PC-9 (cell line): ENCODE data around the gene YPEL4. TPM values are rescaled to one million over a fixed set of nuclear protein-coding genes. Genes with fewer than 3 reads are reported as not detected.

ENCODE experiments used
- BruUV-seq: library from RNA; stranded (reverse); fragments of 400-500 nt; replicated peaks from 2 replicates; lab custom pipeline; 2021; lab: Mats Ljungman, UMichigan
- CTCF ChIA-PET: fragments of 300-600 bp; sonication (Branson Sonifier 250); formaldehyde crosslinking; loops from one replicate; lab custom pipeline; 2022; ENCODE audit warnings: antibody characterized with exemption; lab: Charles Lee
- POLR2A ChIA-PET: fragments of 300-600 bp; sonication (Branson Sonifier 250); formaldehyde crosslinking; loops from one replicate; lab custom pipeline; 2022; ENCODE audit warnings: antibody characterized with exemption; ENCODE audit not compliant: unreplicated experiment; lab: Charles Lee
- DNase-seq, 2 experiments: peaks; one replicate each; pipeline versions ENCODE4 v3.0.0 to v3.0.0-alpha.2; 2015 to 2022; ENCODE audit warnings: mixed read lengths in 1 of 2
- H2AFZ ChIP-seq: fragments of 200-600 bp; sonication (generic); 2 replicates; pipeline ENCODE4 v1.8.1; 2017; ENCODE audit warnings: antibody characterized with exemption
- H3F3A ChIP-seq: fragments of 200-600 bp; sonication (generic); 2 replicates; pipeline ENCODE4 v1.8.1; 2017; ENCODE audit warnings: antibody characterized with exemption, mild to moderate bottlenecking, low read depth; ENCODE audit not compliant: insufficient read depth
- H3K27ac ChIP-seq: fragments of 200-600 bp; sonication (generic); 2 replicates; pipeline ENCODE4 v1.6.1; 2016; ENCODE audit warnings: mixed run types
- H3K27me3 ChIP-seq: fragments of 200-600 bp; sonication (generic); 2 replicates; pipeline ENCODE4 v1.6.1; 2016; ENCODE audit warnings: low read depth, mixed run types; ENCODE audit not compliant: insufficient read depth
- H3K36me3 ChIP-seq: fragments of 200-600 bp; sonication (generic); 2 replicates; pipeline ENCODE4 v1.6.1; 2016; ENCODE audit warnings: low read depth, mixed run types
- H3K4me1 ChIP-seq: fragments of 200-600 bp; sonication (generic); replicated peaks from 2 replicates; pipeline ENCODE4 v1.6.1; 2016; ENCODE audit warnings: mixed run types; ENCODE audit not compliant: insufficient read depth
- H3K4me2 ChIP-seq: fragments of 200-600 bp; sonication (generic); 2 replicates; pipeline ENCODE4 v1.6.1; 2017; ENCODE audit warnings: mixed run types
- H3K4me3 ChIP-seq: fragments of 200-600 bp; sonication (generic); 2 replicates; pipeline ENCODE4 v1.6.1; 2016; ENCODE audit warnings: mixed run types
- H3K79me2 ChIP-seq: fragments of 200-600 bp; sonication (generic); 2 replicates; pipeline ENCODE4 v1.6.1; 2017; ENCODE audit warnings: low read depth, mixed run types
- H3K9me2 ChIP-seq: fragments of 200-600 bp; sonication (generic); 2 replicates; pipeline ENCODE4 v1.8.1; 2017; ENCODE audit warnings: mild to moderate bottlenecking; ENCODE audit not compliant: insufficient read depth
- H3K9me3 ChIP-seq: fragments of 200-600 bp; sonication (generic); 2 replicates; pipeline ENCODE4 v1.8.1; 2016; ENCODE audit warnings: low read depth; ENCODE audit not compliant: insufficient read depth
- H4K20me1 ChIP-seq: fragments of 200-600 bp; sonication (generic); 2 replicates; pipeline ENCODE4 v1.8.1; 2017; ENCODE audit not compliant: insufficient read depth
- EZH2 ChIP-seq: fragments of 200-600 bp; sonication (generic); IDR thresholded peaks from 2 replicates; pipeline ENCODE4 v1.8.0; 2017; ENCODE audit warnings: antibody characterized with exemption, low read depth
- intact Hi-C: fragments of 100-400 bp; cut with micrococcal nuclease; formaldehyde crosslinking; loops from one replicate; pipeline ENCODE4 v1.10.0; 2022; ENCODE audit not compliant: unreplicated experiment
- total RNA-seq: library from RNA; stranded (reverse); gene quantifications from 2 replicates; pipeline ENCODE4 v1.2.3, GENCODE V29; 2021
- TF ChIP-seq, protein P1 (sequence below): fragments of 200-600 bp; sonication (generic); conservative IDR thresholded peaks from 2 replicates; pipeline ENCODE4 v1.6.1; 2017; ENCODE audit warnings: mixed run types, antibody characterized with exemption, mild to moderate bottlenecking, moderate library complexity

YPEL4 gene
- total RNA-seq, 1 experiment from 2014 or later, result 0.98 TPM

DNA sequence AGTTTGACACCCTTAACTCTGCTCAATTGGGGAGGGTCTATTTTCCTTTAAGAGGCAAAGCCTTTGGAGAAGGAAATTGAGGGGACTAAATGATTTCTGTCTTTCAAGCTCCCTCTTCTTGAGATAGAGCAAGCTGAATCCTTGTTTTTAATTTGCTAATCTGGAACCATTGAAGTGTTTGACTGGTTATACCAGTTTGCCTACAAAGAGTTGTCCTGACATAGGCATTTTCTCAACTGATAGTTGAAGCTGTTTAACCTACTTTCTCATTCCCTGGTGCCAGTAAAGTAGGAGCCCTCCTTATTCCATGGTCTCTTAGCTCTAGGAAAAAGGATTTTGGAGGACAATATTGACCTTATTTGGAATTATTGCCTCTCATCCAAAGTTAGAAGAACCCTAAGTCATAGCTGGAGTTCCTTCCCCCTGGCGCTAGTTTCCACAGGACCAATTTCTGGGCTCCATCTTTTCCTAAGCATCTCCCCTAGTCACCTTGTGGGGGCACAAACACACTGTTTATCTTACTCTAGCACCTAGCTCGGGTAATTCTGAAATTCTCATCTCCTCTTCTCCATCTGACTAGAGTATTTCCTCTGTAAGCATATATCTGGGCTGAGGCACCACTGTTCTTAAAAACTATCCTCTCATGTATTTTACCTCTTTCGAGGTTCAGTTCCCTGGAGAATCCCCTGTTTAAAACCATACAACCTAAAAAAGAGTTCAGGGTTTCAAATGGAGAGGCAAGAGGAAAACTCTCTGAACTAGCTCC is 25.6 kb upstream of the YPEL4 start:
- Histone ChIP-seq H3K4me2 (peak overlapping the region; percentile 56), H3K4me1 (peaks cover 47% of the 10 kb centered on the region), H2AFZ (no peak overlapping the region), H3K9me3 (no peaks in the 10 kb centered on the region), H3K9me2 (no peaks in the 10 kb centered on the region), H3F3A (peaks cover 40% of the 10 kb centered on the region), H3K36me3 (peaks cover 40% of the 10 kb centered on the region), H4K20me1 (peaks cover 37% of the 10 kb centered on the region), H3K27me3 (no peaks in the 10 kb centered on the region), H3K79me2 (peaks cover 98% of the 10 kb centered on the region), H3K27ac (peak overlapping the region; percentile 53), H3K4me3 (peak overlapping the region; percentile 5; the same call in 1 of the 2 replicates)
- ChIA-PET POLR2A (interaction anchor here (0.7 to 0.9 kb wide), 2 partner anchors 34 to 1368 kb away, joined by 3 to 7 read pairs; no protein-coding TSS in a partner anchor), CTCF (interaction anchor here (1.0 kb wide), 1 partner anchor 89 kb away, joined by 3 read pairs; no protein-coding TSS in a partner anchor)
- DNase-seq, result peak in 1 of 2 experiments; percentile 72
- intact Hi-C loops, result no loop called here
- BruUV-seq, result no TSS peak
- no peak for TF ChIP-seq EZH2
- TF ChIP-seq, protein P1, sequence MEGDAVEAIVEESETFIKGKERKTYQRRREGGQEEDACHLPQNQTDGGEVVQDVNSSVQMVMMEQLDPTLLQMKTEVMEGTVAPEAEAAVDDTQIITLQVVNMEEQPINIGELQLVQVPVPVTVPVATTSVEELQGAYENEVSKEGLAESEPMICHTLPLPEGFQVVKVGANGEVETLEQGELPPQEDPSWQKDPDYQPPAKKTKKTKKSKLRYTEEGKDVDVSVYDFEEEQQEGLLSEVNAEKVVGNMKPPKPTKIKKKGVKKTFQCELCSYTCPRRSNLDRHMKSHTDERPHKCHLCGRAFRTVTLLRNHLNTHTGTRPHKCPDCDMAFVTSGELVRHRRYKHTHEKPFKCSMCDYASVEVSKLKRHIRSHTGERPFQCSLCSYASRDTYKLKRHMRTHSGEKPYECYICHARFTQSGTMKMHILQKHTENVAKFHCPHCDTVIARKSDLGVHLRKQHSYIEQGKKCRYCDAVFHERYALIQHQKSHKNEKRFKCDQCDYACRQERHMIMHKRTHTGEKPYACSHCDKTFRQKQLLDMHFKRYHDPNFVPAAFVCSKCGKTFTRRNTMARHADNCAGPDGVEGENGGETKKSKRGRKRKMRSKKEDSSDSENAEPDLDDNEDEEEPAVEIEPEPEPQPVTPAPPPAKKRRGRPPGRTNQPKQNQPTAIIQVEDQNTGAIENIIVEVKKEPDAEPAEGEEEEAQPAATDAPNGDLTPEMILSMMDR, result no peak

DNA sequence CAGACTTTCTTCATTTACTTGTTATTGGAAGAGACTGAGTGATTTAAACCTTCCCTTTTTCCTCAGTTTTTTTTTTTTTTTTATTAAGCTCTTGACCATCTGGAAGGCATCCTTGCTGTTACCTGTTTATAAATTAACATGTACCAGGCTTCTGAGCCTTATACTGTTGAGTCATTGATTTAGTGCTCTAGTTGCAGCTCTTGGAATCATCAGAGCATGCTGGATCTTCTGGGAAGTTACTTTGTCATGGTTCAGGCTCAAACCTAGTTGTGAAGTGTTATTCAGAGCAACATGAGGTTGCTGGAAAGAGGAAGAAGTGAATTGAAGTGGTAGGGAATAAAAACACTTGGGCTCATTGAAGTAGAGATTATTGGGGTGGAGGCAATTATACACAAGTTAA is 24.5 kb upstream of the YPEL4 start:
- CTCF ChIA-PET, result no interaction called here
- TF ChIP-seq EZH2, result no peak
- TF ChIP-seq, protein P1, result no peak
- H2AFZ ChIP-seq, result no peak overlapping the region
- peaks cover 98% of the 10 kb centered on the region for H3K79me2 ChIP-seq
- H3K36me3 ChIP-seq, result peaks cover 40% of the 10 kb centered on the region
- POLR2A ChIA-PET, result interaction anchor here (0.6 kb wide), 1 partner anchor 22 kb away, joined by 3 read pairs; no protein-coding TSS in a partner anchor
- peaks cover 47% of the 10 kb centered on the region for H3K4me1 ChIP-seq
- BruUV-seq, result no TSS peak
- H3K4me3 ChIP-seq, result no peak overlapping the region
- H4K20me1 ChIP-seq, result peaks cover 29% of the 10 kb centered on the region
- H3K27me3 ChIP-seq, result no peaks in the 10 kb centered on the region
- no peaks in the 10 kb centered on the region for H3K9me3 ChIP-seq
- H3F3A ChIP-seq, result peaks cover 29% of the 10 kb centered on the region; the same call in 1 of the 2 replicates
- H3K27ac ChIP-seq, result peak overlapping the region; percentile 53
- peak overlapping the region; percentile 56 for H3K4me2 ChIP-seq
- DNase-seq, result no peak
- H3K9me2 ChIP-seq, result no peaks in the 10 kb centered on the region
- intact Hi-C loops, result no loop called here

DNA sequence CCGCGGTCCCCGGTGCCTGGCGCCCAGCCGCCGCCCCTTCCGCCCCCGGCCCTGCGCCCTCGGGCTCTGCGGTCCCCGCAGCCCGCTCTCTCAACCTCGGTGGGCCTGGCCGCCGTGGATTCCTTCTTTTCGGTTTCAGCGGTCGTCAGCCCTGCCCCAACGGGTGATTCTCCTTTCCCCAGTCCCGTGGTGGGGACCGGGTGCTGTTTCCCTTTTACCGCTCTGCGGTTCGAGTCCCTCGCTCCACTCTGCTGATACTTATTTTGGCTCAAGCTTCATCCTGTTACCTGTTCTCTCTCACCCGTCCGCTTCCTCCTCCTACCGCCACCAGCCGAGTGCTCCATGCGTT is 18.7 kb upstream of the YPEL4 start:
- intact Hi-C loops, result loop anchor here (5.0 to 10.0 kb wide), 4 partner anchors 344 to 1476 kb away; partner anchors contain the start of genes FAM111A and TNKS1BP1

More for the DNA sequence above, 18.7 kb upstream of the YPEL4 start:
- ChIA-PET POLR2A (no interaction called here), CTCF (no interaction called here)
- Histone ChIP-seq H3K36me3 (peaks cover 15% of the 10 kb centered on the region), H3K4me1 (peaks cover 26% of the 10 kb centered on the region), H2AFZ (peak overlapping the region; percentile 80), H3K9me3 (no peaks in the 10 kb centered on the region), H3K27me3 (no peaks in the 10 kb centered on the region), H3K79me2 (peaks cover 53% of the 10 kb centered on the region), H3K9me2 (no peaks in the 10 kb centered on the region), H3F3A (peaks cover 26% of the 10 kb centered on the region), H3K4me2 (peak overlapping the region; percentile 88), H3K27ac (peak overlapping the region; percentile 91), H4K20me1 (peaks cover 7% of the 10 kb centered on the region), H3K4me3 (peak overlapping the region; percentile 84)
- TF ChIP-seq, protein P1, result no peak
- no peak for TF ChIP-seq EZH2
- DNase-seq, result no peak
- TSS peak; percentile 34 for BruUV-seq
